GM18861 (cell line): ENCODE data around the gene FGF1.

Source experiments
- ATAC-seq: cut with Tn5 transposase; IDR thresholded peaks from one replicate; pipeline ENCODE4 v1.9.1; 2021; ENCODE audit not compliant: unreplicated experiment

Gene FGF1

DNA sequence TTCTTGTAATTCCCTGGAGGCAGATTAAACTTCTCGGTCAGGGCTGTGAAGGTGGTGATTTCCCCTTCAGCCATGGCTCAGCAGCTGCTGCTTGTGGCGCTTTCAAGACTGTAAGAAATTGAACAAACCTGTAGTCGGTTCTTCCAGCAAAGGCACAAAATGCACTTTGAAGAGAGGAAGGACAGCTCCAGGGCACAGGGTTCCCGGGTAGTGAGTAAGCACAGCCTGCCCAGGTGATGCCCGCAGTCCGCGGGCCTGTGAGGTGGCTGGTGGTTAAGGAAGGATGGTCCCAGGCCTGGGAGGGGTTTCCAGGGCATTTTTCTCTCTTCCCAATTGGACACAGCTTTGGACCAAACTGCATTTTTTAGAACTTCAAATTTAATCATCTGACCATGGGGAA is 71.8 kb downstream of the FGF1 start:
- ATAC-seq = no peak

DNA sequence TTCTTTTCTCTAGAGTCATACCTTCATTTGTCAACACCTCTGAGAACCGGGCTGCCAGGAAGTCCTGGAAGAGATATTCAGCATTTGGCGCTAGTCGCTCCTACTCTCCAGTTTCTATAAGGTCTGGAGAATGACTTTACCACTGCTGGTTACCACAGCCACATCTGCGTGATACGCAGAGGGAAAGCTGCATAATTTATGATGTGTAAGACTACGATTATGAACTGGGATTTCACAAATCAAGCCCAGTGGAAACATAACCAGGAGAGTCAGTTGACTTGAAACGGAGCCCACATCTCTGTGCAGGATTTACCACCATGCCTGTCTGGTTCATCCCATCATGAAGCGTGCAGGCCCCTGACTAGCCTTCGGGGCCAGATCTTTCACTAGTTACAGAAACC is 72.6 kb downstream of the FGF1 start:
- ATAC-seq = no peak

- ATAC-seq = no peak
Measured at GRCh38 chr5:142612494-142613270, 73.2 kb downstream of the FGF1 start.

- ATAC-seq = peak; percentile 72
Measured at GRCh38 chr5:142611154-142611553, 74.7 kb downstream of the FGF1 start.

GRCh38 chr5:142610176-142611001 is 75.5 kb downstream of the FGF1 start:
- no peak for ATAC-seq

- no peak for ATAC-seq
Measured at GRCh38 chr5:142609142-142609541, 76.7 kb downstream of the FGF1 start.

DNA sequence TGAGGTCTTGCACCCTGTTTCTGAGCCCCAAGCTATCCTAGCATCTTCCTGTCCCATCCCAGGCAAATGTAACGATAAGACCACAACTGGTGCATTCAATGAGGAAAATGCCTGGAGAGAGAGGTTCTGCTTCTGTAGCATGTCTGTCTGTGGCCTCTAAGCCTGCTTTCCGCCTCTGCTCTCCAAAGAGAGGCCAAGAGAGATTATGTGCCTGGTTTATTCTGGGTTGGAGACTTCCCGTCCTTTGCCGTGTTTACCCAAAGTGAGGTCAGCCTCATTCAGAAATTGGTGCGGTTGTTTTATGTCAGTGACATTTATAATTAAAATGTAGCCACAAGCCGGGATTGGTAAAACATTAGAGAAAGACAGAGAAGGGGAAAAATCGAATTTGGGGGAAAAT is 77.8 kb downstream of the FGF1 start:
- no peak for ATAC-seq

DNA sequence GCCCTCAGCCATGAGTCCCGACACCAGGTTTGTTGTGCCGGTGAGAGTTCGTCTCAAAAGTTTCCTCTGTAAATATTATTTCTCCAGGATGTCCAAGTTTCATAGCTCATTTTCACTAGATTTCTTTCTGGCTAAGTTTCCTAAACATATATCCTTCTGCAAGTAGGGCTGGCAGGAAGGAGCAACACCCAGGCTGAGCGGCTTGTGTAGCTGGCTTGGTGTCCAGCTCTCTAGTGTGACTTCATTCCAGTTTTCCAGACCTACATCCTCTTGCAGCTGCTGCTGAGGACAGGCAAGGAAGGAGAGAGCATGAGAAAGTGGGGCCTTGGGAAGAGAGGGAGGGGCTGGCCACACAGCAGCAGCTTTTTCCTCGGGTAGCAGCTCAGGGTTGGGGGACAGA is 80.3 kb downstream of the FGF1 start:
- no peak for ATAC-seq

GRCh38 chr5:142602720-142603245 is 83.1 kb downstream of the FGF1 start:
- ATAC-seq = no peak

- no peak for ATAC-seq
Measured at GRCh38 chr5:142601432-142601831, 84.5 kb downstream of the FGF1 start.

DNA sequence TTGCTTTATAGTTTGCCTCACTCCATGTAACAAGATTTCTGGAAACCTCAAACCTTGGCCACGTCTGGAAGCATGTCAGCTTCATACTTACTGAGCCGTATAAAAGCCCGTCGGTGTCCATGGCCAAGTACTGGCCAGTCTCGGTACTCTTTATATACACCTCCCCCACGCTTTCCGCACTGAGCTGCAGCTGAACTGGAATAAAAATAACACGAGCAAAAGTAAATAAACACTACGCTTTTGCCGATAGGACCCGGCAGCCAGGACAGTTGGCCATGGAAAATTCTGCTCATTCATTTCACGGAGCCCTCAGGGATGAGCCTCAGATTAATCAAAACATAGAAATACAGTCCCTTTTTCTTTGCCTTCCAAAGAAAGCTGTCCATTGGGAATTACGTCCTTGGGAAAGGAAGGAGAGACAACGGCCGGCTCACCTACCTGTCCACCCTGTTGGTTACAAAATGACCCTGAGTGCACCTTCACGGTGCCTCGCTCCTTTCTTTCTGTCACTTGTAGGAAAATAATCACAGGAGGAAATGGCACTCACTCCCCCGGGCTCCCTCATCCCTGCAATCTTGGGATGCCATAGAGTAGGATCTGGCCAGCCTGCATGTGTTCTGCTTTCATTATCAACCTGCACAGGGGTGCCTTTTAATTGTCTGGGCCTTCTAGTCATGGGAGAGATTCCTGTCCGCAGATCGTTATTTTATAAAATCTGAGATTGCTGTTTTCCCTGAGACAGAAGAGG is 85.1 kb downstream of the FGF1 start:
- ATAC-seq = no peak

DNA sequence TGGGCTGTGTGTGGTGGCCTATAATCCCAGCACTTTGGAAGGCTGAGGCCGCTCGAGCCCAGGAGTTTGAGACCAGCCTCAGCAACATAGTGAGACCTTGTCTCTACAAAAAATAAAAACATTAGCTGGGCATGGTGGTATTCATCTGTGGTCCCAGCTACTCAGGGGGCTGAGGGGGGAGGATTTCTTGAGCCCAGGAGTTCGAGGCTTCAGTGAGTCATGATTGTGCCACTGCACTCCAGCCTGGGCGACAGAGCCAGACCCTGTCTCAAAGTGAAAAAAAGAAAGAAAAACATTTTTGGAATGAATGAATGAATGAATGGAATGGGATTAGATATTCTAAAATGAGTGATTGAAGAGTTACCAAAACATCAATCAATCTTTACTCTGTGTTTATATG is 85.8 kb downstream of the FGF1 start:
- ATAC-seq = no peak

- ATAC-seq = no peak
Measured at GRCh38 chr5:142598338-142598700, 87.6 kb downstream of the FGF1 start.

- ATAC-seq = no peak
Measured at GRCh38 chr5:142597546-142598337, 88.1 kb downstream of the FGF1 start.

DNA sequence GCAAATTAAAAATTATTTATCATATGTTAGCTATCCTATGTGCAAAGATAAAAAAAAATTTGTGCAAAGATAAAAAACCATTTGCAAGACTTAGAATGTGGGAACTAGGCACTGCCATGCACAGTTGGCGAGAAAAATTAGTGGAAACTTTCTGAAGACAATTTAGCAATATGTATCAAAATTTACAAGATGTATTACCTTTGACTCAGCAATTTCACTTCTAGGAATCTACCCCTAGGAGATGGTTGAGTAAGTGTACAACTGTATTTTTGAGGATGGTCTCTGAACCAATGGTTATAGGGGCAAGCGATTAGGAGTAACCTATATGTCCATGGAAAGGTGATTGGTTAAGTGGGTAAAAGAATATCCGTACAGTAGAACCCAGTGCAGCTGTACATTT is 88.9 kb downstream of the FGF1 start:
- no peak for ATAC-seq

DNA sequence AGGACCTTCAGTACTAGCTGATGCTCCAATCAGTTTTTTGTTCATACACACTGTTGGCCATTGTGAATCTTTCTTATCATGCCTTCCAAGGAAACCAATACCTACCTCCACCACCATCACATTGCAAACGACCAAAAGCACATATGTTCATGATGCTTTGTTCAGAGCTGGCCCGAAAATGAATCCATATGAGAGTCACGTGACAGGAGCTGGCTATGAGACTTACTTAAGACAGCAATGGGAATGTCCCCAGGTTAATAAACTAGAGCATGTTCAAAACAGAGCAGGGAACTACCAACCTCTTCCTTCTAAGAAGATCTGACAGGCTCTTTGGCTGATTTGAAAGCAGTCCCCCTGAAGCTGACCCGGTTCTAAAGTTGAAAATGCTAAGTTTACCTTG is 93.5 kb downstream of the FGF1 start:
- ATAC-seq = no peak

- ATAC-seq = no peak
Measured at GRCh38 chr5:142590451-142591231, 95.2 kb downstream of the FGF1 start.

GRCh38 chr5:142589720-142590119 is 96.2 kb downstream of the FGF1 start:
- no peak for ATAC-seq

GRCh38 chr5:142587354-142587965 is 98.4 kb downstream of the FGF1 start:
- no peak for ATAC-seq
